PC-3 (cell line): ENCODE data around the gene CD151. TPM values are rescaled to one million over a fixed set of nuclear protein-coding genes. Genes with fewer than 3 reads are reported as not detected.

ENCODE experiments used
- ATAC-seq: fragments of 200-7000 bp; cut with Tn5 transposase; 2 replicates; pipeline ENCODE4 v1.9.1; 2020; ENCODE audit warnings: mild to moderate bottlenecking, moderate library complexity
- BruUV-seq: library from RNA; stranded (reverse); fragments of 400-500 nt; replicated peaks from 2 replicates; lab custom pipeline; 2021; lab: Mats Ljungman, UMichigan
- CTCF ChIA-PET: fragments of 300-600 bp; sonication (Branson Sonifier 250); formaldehyde crosslinking; loops from one replicate; lab custom pipeline; 2022; ENCODE audit warnings: antibody characterized with exemption; lab: Charles Lee
- POLR2A ChIA-PET: fragments of 300-600 bp; sonication (Branson Sonifier 250); formaldehyde crosslinking; loops from one replicate; lab custom pipeline; 2022; ENCODE audit warnings: antibody characterized with exemption; ENCODE audit not compliant: unreplicated experiment; lab: Charles Lee
- DNase-seq: peaks from one replicate; pipeline ENCODE4 v3.0.0-alpha.2; 2015
- H2AFZ ChIP-seq: fragments of 300-600 bp; sonication (generic); 2 replicates; pipeline ENCODE4 v1.6.0; 2016; ENCODE audit warnings: antibody characterized with exemption, low read length
- H3F3A ChIP-seq: fragments of 300-600 bp; sonication (generic); one replicate; pipeline ENCODE4 v1.6.0; 2017; ENCODE audit warnings: antibody characterized with exemption, low read length, control low read depth, mild to moderate bottlenecking; ENCODE audit not compliant: unreplicated experiment
- H3K27ac ChIP-seq: fragments of 300-600 bp; sonication (generic); 2 replicates; pipeline ENCODE4 v1.5.1; 2016; ENCODE audit warnings: mild to moderate bottlenecking, low read length
- H3K27me3 ChIP-seq: fragments of 300-600 bp; sonication (generic); 2 replicates; pipeline ENCODE4 v1.6.1; 2016; ENCODE audit warnings: low read length, mixed read lengths
- H3K36me3 ChIP-seq: fragments of 300-600 bp; sonication (generic); 2 replicates; pipeline ENCODE4 v1.6.1; 2016; ENCODE audit warnings: low read depth, mixed run types, low read length, mixed read lengths
- H3K4me1 ChIP-seq: fragments of 300-600 bp; sonication (generic); 2 replicates; pipeline ENCODE4 v1.5.1; 2016; ENCODE audit warnings: low read length; ENCODE audit not compliant: insufficient read depth
- H3K4me2 ChIP-seq: fragments of 300-600 bp; sonication (generic); 2 replicates; pipeline ENCODE4 v1.6.0; 2016; ENCODE audit warnings: low read length
- H3K4me3 ChIP-seq: fragments of 300-600 bp; sonication (generic); 2 replicates; pipeline ENCODE4 v1.5.1; 2016; ENCODE audit warnings: mild to moderate bottlenecking, low read length, mixed read lengths
- H3K79me2 ChIP-seq: fragments of 300-600 bp; sonication (generic); 2 replicates; pipeline ENCODE4 v1.6.1; 2017; ENCODE audit warnings: low read length, mixed read lengths
- H3K9ac ChIP-seq: fragments of 300-600 bp; sonication (generic); 2 replicates; pipeline ENCODE4 v1.6.0; 2016; ENCODE audit warnings: mild to moderate bottlenecking, low read length
- H3K9me2 ChIP-seq: fragments of 300-600 bp; sonication (generic); replicated peaks from 2 replicates; pipeline ENCODE4 v1.6.1; 2016; ENCODE audit warnings: mixed run types, low read length, mixed read lengths
- H3K9me3 ChIP-seq: fragments of 300-600 bp; sonication (generic); 2 replicates; pipeline ENCODE4 v1.6.1; 2016; ENCODE audit warnings: low read length, mixed read lengths
- H4K20me1 ChIP-seq: fragments of 300-600 bp; sonication (generic); 2 replicates; pipeline ENCODE4 v1.6.1; 2016; ENCODE audit warnings: low read length, mixed read lengths
- CTCF ChIP-seq: fragments of 300-600 bp; sonication (generic); conservative IDR thresholded peaks from 2 replicates; pipeline ENCODE4 v1.5.1; 2017; ENCODE audit warnings: antibody characterized with exemption, low read depth, mild to moderate bottlenecking, low read length
- EZH2 ChIP-seq: fragments of 300-600 bp; sonication (generic); IDR thresholded peaks from one replicate; pipeline ENCODE4 v1.6.1; 2017; ENCODE audit warnings: antibody characterized with exemption, mild to moderate bottlenecking, low read length; ENCODE audit not compliant: unreplicated experiment
- EZH2phosphoT487 ChIP-seq: fragments of 300-600 bp; sonication (generic); IDR thresholded peaks from 2 replicates; pipeline ENCODE4 v1.6.1; 2018; ENCODE audit warnings: mild to moderate bottlenecking, antibody characterized with exemption, low read length, borderline replicate concordance
- intact Hi-C: fragments of 100-400 bp; cut with micrococcal nuclease; formaldehyde crosslinking; loops from 2 replicates; pipeline ENCODE4 v1.9.0; 2023
- total RNA-seq: library from RNA; depleted of rRNA; stranded (reverse); fragments of >200 nt; gene quantifications from 2 replicates; pipeline ENCODE4 v1.2.3, GENCODE V29; 2014

The CD151 gene
- total RNA-seq, 1 experiment from 2014 or later = 469 TPM

DNA sequence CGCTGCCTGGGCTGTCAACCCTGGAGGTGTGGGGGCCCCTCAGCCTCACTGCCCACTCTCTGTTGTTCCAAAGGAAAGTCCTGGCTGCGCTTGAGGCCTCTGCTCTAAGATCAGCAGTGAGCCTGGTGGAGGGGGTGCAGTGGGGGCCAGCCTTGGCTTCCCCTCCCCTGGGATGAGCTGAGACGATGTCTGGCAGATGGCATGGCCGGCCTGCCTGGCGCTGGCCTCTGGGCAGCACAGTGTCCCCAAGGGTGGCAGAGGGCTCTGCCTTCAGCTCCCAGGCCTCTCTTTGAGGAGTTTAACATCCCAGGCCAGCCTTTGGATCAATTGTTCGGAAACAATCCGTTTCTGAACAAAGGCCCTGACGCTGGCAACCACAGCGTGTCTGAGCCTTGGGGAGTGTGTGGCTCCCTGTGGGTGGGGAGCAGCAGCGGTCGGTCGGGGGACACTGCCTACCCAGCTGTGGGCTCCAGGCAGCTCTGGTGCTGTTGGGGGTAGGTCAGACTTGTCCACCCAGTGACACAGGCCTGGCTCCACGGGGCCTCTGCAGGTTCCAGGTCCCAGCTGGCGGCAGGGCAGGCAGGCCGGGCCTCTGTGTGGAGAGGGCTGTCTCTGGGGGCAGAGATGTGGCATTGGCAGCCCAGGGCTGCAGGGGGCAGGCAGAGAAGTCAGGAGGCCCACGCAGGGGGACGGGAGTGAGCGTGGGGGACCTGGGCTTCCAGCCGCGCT, 22.0 kb downstream of the CD151 start:
- Histone ChIP-seq H3K9ac (no peak overlapping the region), H3K4me2 (no peak overlapping the region), H3K4me1 (no peaks in the 10 kb centered on the region), H3F3A (no peaks in the 10 kb centered on the region), H3K79me2 (no peaks in the 10 kb centered on the region), H3K36me3 (no peaks in the 10 kb centered on the region), H3K27me3 (no peaks in the 10 kb centered on the region), H3K9me3 (no peaks in the 10 kb centered on the region), H4K20me1 (no peaks in the 10 kb centered on the region), H2AFZ (no peak overlapping the region), H3K27ac (no peak overlapping the region), H3K4me3 (no peak overlapping the region), H3K9me2 (no peaks in the 10 kb centered on the region)
- intact Hi-C loops = no loop called here
- TF ChIP-seq EZH2 = no peak
- TF ChIP-seq CTCF = no peak
- TF ChIP-seq EZH2phosphoT487 = no peak
- ATAC-seq (no peak), DNase-seq (no peak)
- CTCF ChIA-PET = no interaction called here
- POLR2A ChIA-PET = no interaction called here
- BruUV-seq = no TSS peak

DNA sequence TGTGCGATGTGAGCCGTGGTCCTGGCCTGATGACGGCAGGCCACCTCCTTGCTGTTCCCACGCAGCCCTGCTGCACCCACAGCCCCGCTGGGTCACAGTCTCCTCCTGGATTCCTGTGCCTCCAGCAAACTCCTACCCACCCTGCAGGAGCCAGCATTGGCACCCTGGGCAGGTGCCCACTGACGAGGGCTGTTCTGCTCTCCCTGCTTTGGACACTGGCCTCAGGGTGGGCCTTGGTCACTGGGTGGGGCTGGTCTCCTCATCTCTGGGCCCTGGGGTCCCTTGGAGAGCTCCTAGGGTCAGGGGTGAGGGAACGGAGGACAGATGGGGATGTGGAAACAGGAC, 22.6 kb downstream of the CD151 start:
- Histone ChIP-seq H3K4me2 (no peak overlapping the region), H3K9me3 (no peaks in the 10 kb centered on the region), H4K20me1 (no peaks in the 10 kb centered on the region), H3K9ac (no peak overlapping the region), H3F3A (no peaks in the 10 kb centered on the region), H3K36me3 (no peaks in the 10 kb centered on the region), H3K79me2 (no peaks in the 10 kb centered on the region), H3K27ac (no peak overlapping the region), H3K4me1 (no peaks in the 10 kb centered on the region), H2AFZ (no peak overlapping the region), H3K27me3 (no peaks in the 10 kb centered on the region), H3K9me2 (no peaks in the 10 kb centered on the region), H3K4me3 (no peak overlapping the region)
- BruUV-seq = no TSS peak
- POLR2A ChIA-PET = no interaction called here
- no peak for TF ChIP-seq CTCF
- TF ChIP-seq EZH2phosphoT487 = no peak
- TF ChIP-seq EZH2 = no peak
- intact Hi-C loops = no loop called here
- CTCF ChIA-PET = no interaction called here
- ATAC-seq = no peak
- no peak for DNase-seq

DNA sequence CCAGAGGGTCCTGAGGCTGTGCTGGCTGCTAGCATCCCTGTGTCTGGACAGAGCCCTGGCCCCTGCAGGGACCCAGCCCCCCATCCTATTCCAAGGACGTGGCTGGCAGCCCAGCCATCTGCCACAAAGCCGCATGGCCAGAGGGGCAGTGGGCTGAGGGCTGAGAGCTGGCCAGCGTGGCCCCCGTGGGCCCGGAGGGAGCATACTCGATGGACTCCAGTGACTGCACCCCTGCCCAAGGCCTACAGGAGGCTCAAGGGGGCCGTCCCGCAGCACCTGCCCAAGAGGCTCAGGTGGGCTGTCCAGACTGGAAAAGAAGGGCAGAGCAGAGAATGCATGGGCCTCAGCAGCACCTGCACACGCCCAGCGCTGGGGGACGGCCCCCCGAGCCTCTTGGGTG, 23.0 kb downstream of the CD151 start:
- ATAC-seq (no peak), DNase-seq (no peak)
- Histone ChIP-seq H3K27me3 (no peaks in the 10 kb centered on the region), H2AFZ (no peak overlapping the region), H4K20me1 (no peaks in the 10 kb centered on the region), H3K4me1 (no peaks in the 10 kb centered on the region), H3K27ac (no peak overlapping the region), H3K36me3 (no peaks in the 10 kb centered on the region), H3K9me3 (no peaks in the 10 kb centered on the region), H3K4me2 (no peak overlapping the region), H3F3A (no peaks in the 10 kb centered on the region), H3K9ac (no peak overlapping the region), H3K79me2 (no peaks in the 10 kb centered on the region), H3K4me3 (no peak overlapping the region), H3K9me2 (no peaks in the 10 kb centered on the region)
- ChIA-PET CTCF (no interaction called here), POLR2A (interaction anchor here (0.7 kb wide), 1 partner anchor 23 kb away, joined by 3 read pairs; the partner anchor contains the start of gene CD151)
- no TSS peak for BruUV-seq
- intact Hi-C loops = no loop called here
- TF ChIP-seq EZH2phosphoT487 (no peak), CTCF (no peak), EZH2 (no peak)
